Parathyroid adenoma (tissue), 2 donors: ENCODE measurements around the gene FAM83C.
A peak's percentile ranks its signal among the peaks of the same experiment; 100 is the strongest.

Source experiments
- H2AFZ ChIP-seq: fragments of 300-600 bp; sonication (generic); one replicate; pipeline ENCODE4 v1.7.0; 2017; ENCODE audit warnings: antibody characterized with exemption, mild to moderate bottlenecking
- H3K27ac ChIP-seq: fragments of 300-600 bp; sonication (generic); one replicate; pipeline ENCODE4 v1.7.0; 2017
- H3K27me3 ChIP-seq: fragments of 300-600 bp; sonication (generic); one replicate; pipeline ENCODE4 v1.7.0; 2017; ENCODE audit warnings: low read length; ENCODE audit not compliant: control insufficient read depth, insufficient read depth
- H3K36me3 ChIP-seq: fragments of 300-600 bp; sonication (generic); one replicate; pipeline ENCODE4 v1.7.0; 2017; ENCODE audit warnings: low read length; ENCODE audit not compliant: control insufficient read depth, insufficient read depth
- H3K4me1 ChIP-seq: fragments of 300-600 bp; sonication (generic); one replicate; pipeline ENCODE4 v1.7.0; 2017; ENCODE audit warnings: control low read depth
- H3K4me2 ChIP-seq: fragments of 300-600 bp; sonication (generic); one replicate; pipeline ENCODE4 v1.7.0; 2017; ENCODE audit warnings: low read length
- H3K4me3 ChIP-seq: fragments of 300-600 bp; sonication (generic); one replicate; pipeline ENCODE4 v1.7.0; 2017; ENCODE audit warnings: low read depth, low read length
- H3K79me2 ChIP-seq: fragments of 300-600 bp; sonication (generic); one replicate; pipeline ENCODE4 v1.7.0; 2017; ENCODE audit warnings: control low read depth
- H3K9ac ChIP-seq: fragments of 300-600 bp; sonication (generic); one replicate; pipeline ENCODE4 v1.7.0; 2017; ENCODE audit warnings: mild to moderate bottlenecking
- H3K9me3 ChIP-seq: fragments of 300-600 bp; sonication (generic); one replicate; pipeline ENCODE4 v1.7.0; 2017; ENCODE audit warnings: low read length; ENCODE audit not compliant: control insufficient read depth
- CTCF ChIP-seq: fragments of 300-600 bp; sonication (generic); IDR thresholded peaks from one replicate; pipeline ENCODE4 v1.7.0; 2017; ENCODE audit warnings: antibody characterized with exemption, mild to moderate bottlenecking
- donor health status: primary hyperparathyroidism.

The FAM83C gene

GRCh38 chr20:35285806-35286076 is 6.5 kb downstream of the FAM83C start:
- Histone ChIP-seq H3K9ac (no peak overlapping the region), H2AFZ (no peak overlapping the region), H3K27me3 (no peaks in the 10 kb centered on the region), H3K36me3 (no peaks in the 10 kb centered on the region), H3K4me2 (no peak overlapping the region), H3K9me3 (no peaks in the 10 kb centered on the region), H3K4me1 (peaks cover 3% of the 10 kb centered on the region), H3K79me2 (peaks cover 14% of the 10 kb centered on the region), H3K27ac (no peak overlapping the region), H3K4me3 (no peak overlapping the region)
- no peak for TF ChIP-seq CTCF

- no peaks in the 10 kb centered on the region for H3K9me3 ChIP-seq
- no peaks in the 10 kb centered on the region for H3K36me3 ChIP-seq
- H2AFZ ChIP-seq: peak overlapping the region; percentile 100
- H3K4me3 ChIP-seq: peak overlapping the region; percentile 85
- H3K4me1 ChIP-seq: peaks cover 3% of the 10 kb centered on the region
- no peaks in the 10 kb centered on the region for H3K27me3 ChIP-seq
- peaks cover 14% of the 10 kb centered on the region for H3K79me2 ChIP-seq
- no peak for TF ChIP-seq CTCF
- peak overlapping the region; percentile 74 for H3K4me2 ChIP-seq
- peak overlapping the region; percentile 70 for H3K27ac ChIP-seq
- H3K9ac ChIP-seq: peak overlapping the region; percentile 76
These were observed 7.0 kb downstream of the FAM83C start for GRCh38 chr20:35284992-35285805.

GRCh38 chr20:35284267-35284991 is 7.8 kb downstream of the FAM83C start, which contains the start of gene EIF6:
Gene EIF6 (minus strand): TSS chr20:35284772. CDS start chr20:35284487, 285 bp downstream.
- Histone ChIP-seq H3K4me2 (peak within 1 kb of the TSS; percentile 74), H3K79me2 (peaks cover 14% of the 10 kb centered on the region), H3K9ac (peak within 1 kb of the TSS; percentile 76), H3K27ac (peak within 1 kb of the TSS; percentile 70), H3K9me3 (no peaks in the 10 kb centered on the region), H3K4me1 (peaks cover 3% of the 10 kb centered on the region), H2AFZ (peak within 1 kb of the TSS; percentile 100), H3K4me3 (peak within 1 kb of the TSS; percentile 85), H3K27me3 (no peaks in the 10 kb centered on the region), H3K36me3 (no peaks in the 10 kb centered on the region)
- no peak for TF ChIP-seq CTCF

- Histone ChIP-seq H3K79me2 (peaks cover 14% of the 10 kb centered on the region), H3K9me3 (no peaks in the 10 kb centered on the region), H3K4me2 (peak overlapping the region; percentile 74), H3K27ac (peak overlapping the region; percentile 70), H3K4me3 (peak overlapping the region; percentile 85), H3K4me1 (peaks cover 5% of the 10 kb centered on the region), H3K36me3 (no peaks in the 10 kb centered on the region), H2AFZ (peak overlapping the region; percentile 100), H3K27me3 (no peaks in the 10 kb centered on the region), H3K9ac (peak overlapping the region; percentile 76)
- TF ChIP-seq CTCF: no peak
These were observed 8.6 kb downstream of the FAM83C start for GRCh38 chr20:35283441-35284266.
